Activated CD8-positive, alpha-beta memory T cell treated with anti-CD3 and anti-CD28 coated beads for 24 hours (primary cell): ENCODE measurements around the gene SUGCT.

Source experiments
- DNase-seq: peaks from one replicate; pipeline ENCODE4 v3.0.0-alpha.2; 2020

SUGCT gene

GRCh38 chr7:40804477-40805215 is 669.8 kb downstream of the SUGCT start:
- DNase-seq, result no peak

- no peak for DNase-seq
These were observed 670.6 kb downstream of the SUGCT start for GRCh38 chr7:40805361-40805760.

GRCh38 chr7:40808378-40808942 is 673.7 kb downstream of the SUGCT start:
- no peak for DNase-seq

GRCh38 chr7:40810274-40810673 is 675.5 kb downstream of the SUGCT start:
- no peak for DNase-seq

- DNase-seq, result no peak
These were observed 676.9 kb downstream of the SUGCT start for GRCh38 chr7:40811666-40812065.

GRCh38 chr7:40815022-40815421 is 680.2 kb downstream of the SUGCT start:
- DNase-seq, result no peak

- no peak for DNase-seq
These were observed 680.7 kb downstream of the SUGCT start for GRCh38 chr7:40815512-40815911.

- no peak for DNase-seq
These were observed 688.1 kb downstream of the SUGCT start for GRCh38 chr7:40822861-40823260.

- DNase-seq, result no peak
These were observed 689.7 kb downstream of the SUGCT start for GRCh38 chr7:40824461-40824860.

GRCh38 chr7:40826411-40827221 is 691.8 kb downstream of the SUGCT start:
- DNase-seq, result no peak

- DNase-seq, result no peak
These were observed 692.6 kb downstream of the SUGCT start for GRCh38 chr7:40827222-40828085.

- DNase-seq, result no peak
These were observed 694.1 kb downstream of the SUGCT start for GRCh38 chr7:40828686-40829600.

- DNase-seq, result no peak
These were observed 698.5 kb downstream of the SUGCT start for GRCh38 chr7:40833191-40833887.

GRCh38 chr7:40833888-40834234 is 699.1 kb downstream of the SUGCT start:
- no peak for DNase-seq

- DNase-seq, result no peak
These were observed 701.4 kb downstream of the SUGCT start for GRCh38 chr7:40836218-40836617.

- DNase-seq, result no peak
These were observed 705.1 kb downstream of the SUGCT start for GRCh38 chr7:40839881-40840280.

- DNase-seq, result no peak
These were observed 706.2 kb downstream of the SUGCT start for GRCh38 chr7:40840990-40841389.

- no peak for DNase-seq
These were observed 707.8 kb downstream of the SUGCT start for GRCh38 chr7:40842641-40843040.

- DNase-seq, result no peak
These were observed 708.7 kb downstream of the SUGCT start for GRCh38 chr7:40843338-40843985.

- no peak for DNase-seq
These were observed 711.1 kb downstream of the SUGCT start for GRCh38 chr7:40845943-40846342.

GRCh38 chr7:40847921-40848320 is 713.1 kb downstream of the SUGCT start:
- no peak for DNase-seq
